Neuronal stem cell (in vitro differentiated cells): Measurements from ENCODE around the gene RHBDL3.

Experiments
- DNase-seq: peaks from one replicate; pipeline ENCODE4 v3.0.0-alpha.2; 2013; ENCODE audit warnings: low spot score
- H2AFZ ChIP-seq: one replicate; pipeline ENCODE4 v1.6.1; 2013; ENCODE audit warnings: mild to moderate bottlenecking, low read length, inconsistent platforms
- H2AK5ac ChIP-seq: 2 replicates; pipeline ENCODE4 v1.6.1; 2013; ENCODE audit warnings: low read depth, mild to moderate bottlenecking, inconsistent platforms, low read length, moderate library complexity, mixed read lengths
- H2BK120ac ChIP-seq: 2 replicates; pipeline ENCODE4 v1.6.1; 2013; ENCODE audit warnings: low read depth, mild to moderate bottlenecking, inconsistent platforms, low read length, moderate library complexity, mixed read lengths
- H2BK12ac ChIP-seq: one replicate; pipeline ENCODE4 v1.6.1; 2013; ENCODE audit warnings: low read length, inconsistent platforms
- H2BK15ac ChIP-seq: 2 replicates; pipeline ENCODE4 v1.6.1; 2013; ENCODE audit warnings: mild to moderate bottlenecking, low read length, inconsistent platforms, mixed read lengths
- H2BK5ac ChIP-seq: one replicate; pipeline ENCODE4 v1.6.1; 2013; ENCODE audit warnings: inconsistent platforms, mild to moderate bottlenecking, low read length, moderate library complexity
- H3K14ac ChIP-seq: one replicate; pipeline ENCODE4 v1.6.1; 2013; ENCODE audit warnings: low read length, inconsistent platforms
- H3K18ac ChIP-seq: 2 replicates; pipeline ENCODE4 v1.6.1; 2013; ENCODE audit warnings: low read length, inconsistent platforms
- H3K23ac ChIP-seq: 2 replicates; pipeline ENCODE4 v1.6.1; 2013; ENCODE audit warnings: low read depth, mild to moderate bottlenecking, mixed read lengths, low read length, inconsistent platforms; ENCODE audit not compliant: poor library complexity
- H3K27ac ChIP-seq: replicated peaks from 3 replicates; pipeline ENCODE4 v1.5.1; 2013; ENCODE audit warnings: low read length, inconsistent platforms
- H3K27me3 ChIP-seq, 3 experiments: 2 replicates each; pipeline ENCODE4 v1.6.1; 2013; ENCODE audit warnings: low read length in 3 of 3, mild to moderate bottlenecking in 2 of 3, inconsistent platforms in 1 of 3, low read depth in 1 of 3, mixed read lengths in 1 of 3, moderate library complexity in 1 of 3; ENCODE audit not compliant: control insufficient read depth in 3 of 3, insufficient read depth in 3 of 3
- H3K36me3 ChIP-seq, 2 donors: replicated peaks in 1 of 2; 2 replicates each; pipeline ENCODE4 v1.6.1; 2013; ENCODE audit warnings: low read length in 2 of 2; ENCODE audit not compliant: control insufficient read depth in 2 of 2, insufficient read depth in 2 of 2
- H3K4ac ChIP-seq: 2 replicates; pipeline ENCODE4 v1.6.1; 2013; ENCODE audit warnings: inconsistent platforms, mild to moderate bottlenecking, low read length, moderate library complexity
- H3K4me1 ChIP-seq, 2 donors: 1 replicate in 1 of 2; 2 replicates in 1 of 2; pipeline ENCODE4 v1.6.1; 2013; ENCODE audit warnings: low read length in 2 of 2, low read depth in 1 of 2; ENCODE audit not compliant: control insufficient read depth in 2 of 2, insufficient read depth in 1 of 2
- H3K4me2 ChIP-seq: one replicate; pipeline ENCODE4 v1.6.1; 2013; ENCODE audit warnings: mild to moderate bottlenecking, low read length, inconsistent platforms; ENCODE audit not compliant: insufficient read depth, poor library complexity, severe bottlenecking
- H3K4me3 ChIP-seq, 2 donors: 2 replicates each; pipeline ENCODE4 v1.5.1; 2013; ENCODE audit warnings: low read length in 2 of 2, mild to moderate bottlenecking in 2 of 2, inconsistent platforms in 1 of 2, moderate library complexity in 1 of 2
- H3K79me1 ChIP-seq: one replicate; pipeline ENCODE4 v1.6.1; 2013; ENCODE audit warnings: low read depth, mild to moderate bottlenecking, inconsistent platforms, low read length, moderate library complexity
- H3K9ac ChIP-seq: one replicate; pipeline ENCODE4 v1.6.1; 2013; ENCODE audit warnings: mild to moderate bottlenecking, low read depth, low read length, inconsistent platforms; ENCODE audit not compliant: poor library complexity
- H3K9me3 ChIP-seq, 2 donors: replicated peaks in 1 of 2; 2 replicates each; pipeline versions ENCODE3 to v1.6.1; 2013; ENCODE audit warnings: low read length in 2 of 2, mild to moderate bottlenecking in 2 of 2, inconsistent platforms in 1 of 2, low read depth in 1 of 2, mixed read lengths in 1 of 2, moderate library complexity in 1 of 2; ENCODE audit not compliant: control insufficient read depth in 2 of 2, insufficient read depth in 1 of 2
- H4K8ac ChIP-seq: one replicate; pipeline ENCODE4 v1.6.1; 2013; ENCODE audit warnings: low read depth, mild to moderate bottlenecking, inconsistent platforms, low read length, moderate library complexity
- H4K91ac ChIP-seq: one replicate; pipeline ENCODE4 v1.6.1; 2013; ENCODE audit warnings: low read length, low read depth, mild to moderate bottlenecking, inconsistent platforms; ENCODE audit not compliant: poor library complexity
- WGBS, 2 donors: extraction: QIAGEN DNeasy Blood & Tissue Kit; methylation state at CpG; one replicate each; pipeline ENCODE4 v1.1.7; 2013; ENCODE audit warnings: missing lambda C conversion rate in 2 of 2, mixed read lengths in 1 of 2; ENCODE audit not compliant: insufficient read length in 2 of 2, insufficient replicate concordance in 1 of 2; ENCODE audit errors: extremely low coverage in 2 of 2; 5-methylcytosine and 5-hydroxymethylcytosine counted together

The RHBDL3 gene

DNA sequence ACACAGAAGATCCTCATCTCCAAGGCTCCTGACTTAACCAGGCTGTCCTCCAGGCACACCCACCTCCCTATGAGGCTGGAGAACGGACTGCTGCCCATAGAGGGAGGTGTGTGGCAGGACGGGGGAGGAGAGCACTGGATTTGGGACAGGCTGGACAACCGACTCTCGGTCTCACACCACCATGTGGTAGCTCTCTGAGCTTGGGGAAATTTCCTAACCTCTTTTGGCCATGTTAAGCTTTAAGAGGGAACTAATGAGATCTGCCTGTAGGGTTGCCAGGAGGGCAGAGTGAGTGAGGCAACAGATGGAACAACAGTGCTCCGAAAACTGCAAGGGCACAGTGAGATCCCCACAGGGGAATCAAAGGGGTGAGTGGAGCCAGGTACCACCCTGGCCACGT is 32.7 kb downstream of the RHBDL3 start:
- Histone ChIP-seq H3K23ac (no peak overlapping the region), H3K27ac (no peak overlapping the region), H3K14ac (peak overlapping the region; percentile 5), H2BK15ac (peak overlapping the region; percentile 22), H3K79me1 (no peaks in the 10 kb centered on the region), H2BK5ac (no peak overlapping the region), H2BK120ac (no peak overlapping the region), H2AK5ac (peak overlapping the region; percentile 77), H3K9me3 (no peaks in the 10 kb centered on the region), H2AFZ (no peak overlapping the region), H3K4ac (no peak overlapping the region), H4K91ac (no peak overlapping the region), H3K27me3 (peaks cover 0 to 3% (median 0%) of the 10 kb centered on the region in 3 experiments), H3K4me2 (no peak overlapping the region), H2BK12ac (no peak overlapping the region), H3K4me1 (peaks cover 9 to 12% of the 10 kb centered on the region in 2 donors), H3K9ac (no peak overlapping the region), H4K8ac (no peak overlapping the region), H3K4me3 (no peak overlapping the region), H3K18ac (no peak overlapping the region), H3K36me3 (no peaks in the 10 kb centered on the region)
- no CpG with 5 or more reads among the region's 6 CpGs for WGBS, 2 donors
- no peak for DNase-seq

GRCh38 chr17:32298721-32299579 is 33.3 kb downstream of the RHBDL3 start:
- Histone ChIP-seq H4K91ac (no peak overlapping the region), H3K4ac (no peak overlapping the region), H3K79me1 (no peaks in the 10 kb centered on the region), H3K9me3 (no peaks in the 10 kb centered on the region), H3K36me3 (no peaks in the 10 kb centered on the region), H2BK120ac (no peak overlapping the region), H3K14ac (peak overlapping the region; percentile 5), H3K27ac (no peak overlapping the region), H3K4me1 (peaks cover 13 to 19% of the 10 kb centered on the region in 2 donors), H3K9ac (no peak overlapping the region), H2BK12ac (no peak overlapping the region), H3K18ac (peak overlapping the region; percentile 9), H2AFZ (no peak overlapping the region), H4K8ac (no peak overlapping the region), H3K4me3 (no peak overlapping the region), H2AK5ac (no peak overlapping the region), H3K23ac (no peak overlapping the region), H3K4me2 (no peak overlapping the region), H3K27me3 (peaks cover 0 to 3% (median 0%) of the 10 kb centered on the region in 3 experiments), H2BK15ac (peak overlapping the region; percentile 22), H2BK5ac (no peak overlapping the region)
- no CpG with 5 or more reads among the region's 13 CpGs for WGBS, 2 donors
- DNase-seq = no peak

GRCh38 chr17:32299580-32300164 is 34.0 kb downstream of the RHBDL3 start:
- Histone ChIP-seq H2BK12ac (no peak overlapping the region), H2BK120ac (no peak overlapping the region), H3K9ac (no peak overlapping the region), H2AFZ (no peak overlapping the region), H2BK15ac (no peak overlapping the region), H3K4me2 (no peak overlapping the region), H4K8ac (no peak overlapping the region), H3K36me3 (no peaks in the 10 kb centered on the region), H3K4me1 (peaks cover 20 to 25% of the 10 kb centered on the region in 2 donors), H3K14ac (no peak overlapping the region), H4K91ac (no peak overlapping the region), H3K27ac (no peak overlapping the region), H3K4ac (no peak overlapping the region), H3K79me1 (no peaks in the 10 kb centered on the region), H2BK5ac (no peak overlapping the region), H3K27me3 (peaks cover 0 to 3% (median 0%) of the 10 kb centered on the region in 3 experiments), H3K23ac (no peak overlapping the region), H2AK5ac (no peak overlapping the region), H3K9me3 (no peaks in the 10 kb centered on the region), H3K18ac (no peak overlapping the region), H3K4me3 (no peak overlapping the region)
- no CpG with 5 or more reads among the region's 7 CpGs for WGBS, 2 donors
- DNase-seq = no peak

- H3K14ac ChIP-seq = no peak overlapping the region
- H2AK5ac ChIP-seq = no peak overlapping the region
- no peak overlapping the region for H3K18ac ChIP-seq
- H3K23ac ChIP-seq = no peak overlapping the region
- H3K4me3 ChIP-seq = no peak overlapping the region
- peaks cover 27 to 30% of the 10 kb centered on the region in 2 donors for H3K4me1 ChIP-seq
- no peaks in the 10 kb centered on the region for H3K9me3 ChIP-seq
- no peak overlapping the region for H3K4ac ChIP-seq
- DNase-seq = no peak
- no peak overlapping the region for H2BK12ac ChIP-seq
- no peak overlapping the region for H3K27ac ChIP-seq
- H3K79me1 ChIP-seq = no peaks in the 10 kb centered on the region
- no peak overlapping the region for H2BK5ac ChIP-seq
- H2BK120ac ChIP-seq = no peak overlapping the region
- no peaks in the 10 kb centered on the region for H3K27me3 ChIP-seq
- H2AFZ ChIP-seq = no peak overlapping the region
- no peak overlapping the region for H3K9ac ChIP-seq
- WGBS, 2 donors = no CpG with 5 or more reads among the region's 4 CpGs
- no peak overlapping the region for H3K4me2 ChIP-seq
- no peaks in the 10 kb centered on the region for H3K36me3 ChIP-seq
- H4K91ac ChIP-seq = no peak overlapping the region
- H2BK15ac ChIP-seq = no peak overlapping the region
- H4K8ac ChIP-seq = no peak overlapping the region
Observed at GRCh38 chr17:32302037-32302436, 36.4 kb downstream of the RHBDL3 start.
